GM21381 (cell line): Measurements from ENCODE around the gene EMP1.

Experiments
- ATAC-seq: cut with Tn5 transposase; IDR thresholded peaks from one replicate; pipeline ENCODE4 v1.9.1; 2021; ENCODE audit warnings: mild to moderate bottlenecking, moderate library complexity; ENCODE audit not compliant: unreplicated experiment

Gene EMP1

GRCh38 chr12:13219320-13219719 lies 22.8 kb downstream of the EMP1 start:
- no peak for ATAC-seq

- no peak for ATAC-seq
Measured at GRCh38 chr12:13220838-13221237, 24.3 kb downstream of the EMP1 start.

- no peak for ATAC-seq
Measured at GRCh38 chr12:13222076-13222475, 25.6 kb downstream of the EMP1 start.

GRCh38 chr12:13223179-13223804 lies 26.8 kb downstream of the EMP1 start:
- no peak for ATAC-seq

- ATAC-seq = no peak
Measured at GRCh38 chr12:13223941-13224340, 27.4 kb downstream of the EMP1 start.

- ATAC-seq = no peak
Measured at GRCh38 chr12:13227191-13227590, 30.7 kb downstream of the EMP1 start.

- no peak for ATAC-seq
Measured at GRCh38 chr12:13228579-13228978, 32.1 kb downstream of the EMP1 start.

GRCh38 chr12:13229504-13229903 lies 33.0 kb downstream of the EMP1 start:
- no peak for ATAC-seq

GRCh38 chr12:13230500-13230899 lies 34.0 kb downstream of the EMP1 start:
- no peak for ATAC-seq

GRCh38 chr12:13233830-13234641 lies 37.5 kb downstream of the EMP1 start:
- ATAC-seq = no peak

- no peak for ATAC-seq
Measured at GRCh38 chr12:13238204-13238603, 41.7 kb downstream of the EMP1 start.

- no peak for ATAC-seq
Measured at GRCh38 chr12:13241833-13242488, 45.4 kb downstream of the EMP1 start.

GRCh38 chr12:13242936-13243335 lies 46.4 kb downstream of the EMP1 start:
- no peak for ATAC-seq

- ATAC-seq = no peak
Measured at GRCh38 chr12:13243516-13244070, 47.1 kb downstream of the EMP1 start.

- no peak for ATAC-seq
Measured at GRCh38 chr12:13247596-13247995, 51.1 kb downstream of the EMP1 start.

- ATAC-seq = no peak
Measured at GRCh38 chr12:13248964-13249363, 52.4 kb downstream of the EMP1 start.

- no peak for ATAC-seq
Measured at GRCh38 chr12:13250416-13250815, 53.9 kb downstream of the EMP1 start.

GRCh38 chr12:13251521-13251920 lies 55.0 kb downstream of the EMP1 start:
- ATAC-seq = no peak

- no peak for ATAC-seq
Measured at GRCh38 chr12:13252024-13252423, 55.5 kb downstream of the EMP1 start.

- no peak for ATAC-seq
Measured at GRCh38 chr12:13252616-13253015, 56.1 kb downstream of the EMP1 start.

GRCh38 chr12:13253966-13254760 lies 57.6 kb downstream of the EMP1 start:
- ATAC-seq = no peak
